SU-DHL-6 (cell line): ENCODE data around the gene MRTFB.

Experiments used
- EZH2phosphoT487 ChIP-seq: fragments of 200-600 bp; sonication (generic), shearing (Covaris generic); conservative IDR thresholded peaks from 2 replicates; pipeline ENCODE4 v1.6.1; 2018; ENCODE audit warnings: mild to moderate bottlenecking, antibody characterized with exemption, low read length, moderate library complexity, mixed read lengths
- TF ChIP-seq, protein P1 (sequence below): fragments of 200-600 bp; sonication (generic); IDR thresholded peaks from one replicate; pipeline ENCODE4 v1.5.1; 2017; ENCODE audit warnings: antibody characterized with exemption, mild to moderate bottlenecking, low read length, moderate library complexity; ENCODE audit not compliant: insufficient read depth, poor library complexity, severe bottlenecking

GRCh38 chr16:14109782-14110727, 38.9 kb downstream of the MRTFB start:
- TF ChIP-seq, protein P1, sequence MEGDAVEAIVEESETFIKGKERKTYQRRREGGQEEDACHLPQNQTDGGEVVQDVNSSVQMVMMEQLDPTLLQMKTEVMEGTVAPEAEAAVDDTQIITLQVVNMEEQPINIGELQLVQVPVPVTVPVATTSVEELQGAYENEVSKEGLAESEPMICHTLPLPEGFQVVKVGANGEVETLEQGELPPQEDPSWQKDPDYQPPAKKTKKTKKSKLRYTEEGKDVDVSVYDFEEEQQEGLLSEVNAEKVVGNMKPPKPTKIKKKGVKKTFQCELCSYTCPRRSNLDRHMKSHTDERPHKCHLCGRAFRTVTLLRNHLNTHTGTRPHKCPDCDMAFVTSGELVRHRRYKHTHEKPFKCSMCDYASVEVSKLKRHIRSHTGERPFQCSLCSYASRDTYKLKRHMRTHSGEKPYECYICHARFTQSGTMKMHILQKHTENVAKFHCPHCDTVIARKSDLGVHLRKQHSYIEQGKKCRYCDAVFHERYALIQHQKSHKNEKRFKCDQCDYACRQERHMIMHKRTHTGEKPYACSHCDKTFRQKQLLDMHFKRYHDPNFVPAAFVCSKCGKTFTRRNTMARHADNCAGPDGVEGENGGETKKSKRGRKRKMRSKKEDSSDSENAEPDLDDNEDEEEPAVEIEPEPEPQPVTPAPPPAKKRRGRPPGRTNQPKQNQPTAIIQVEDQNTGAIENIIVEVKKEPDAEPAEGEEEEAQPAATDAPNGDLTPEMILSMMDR, result no peak
- no peak for TF ChIP-seq EZH2phosphoT487
